ENCODE data around the gene BCR. TPM values are rescaled to one million over a fixed set of nuclear protein-coding genes. Genes with fewer than 3 reads are reported as not detected.
A peak's percentile ranks its signal among the peaks of the same experiment; 100 is the strongest.

BCR gene
- total RNA-seq, 1 donor = 28.6 TPM

GRCh38 chr22:23224846-23225245 lies 44.5 kb downstream of the BCR start:
- Histone ChIP-seq H2AFZ (ENCODE audit: low read length) (no peak overlapping the region), H4K20me1 (ENCODE audit: insufficient read depth, low read length) (peaks cover 50% of the 10 kb centered on the region), H3K4me2 (ENCODE audit: insufficient read depth, low read length) (no peak overlapping the region), H3K27me3 (ENCODE audit: insufficient read depth, low read length) (no peaks in the 10 kb centered on the region), H3K79me2 (ENCODE audit: insufficient read depth, low read length) (peaks cover 75% of the 10 kb centered on the region), H3K9me3 (ENCODE audit: low read depth, low read length) (peaks cover 7% of the 10 kb centered on the region), H3K4me3 (ENCODE audit: insufficient read depth, low read length) (no peak overlapping the region), H3K27ac (ENCODE audit: low read depth, low read length) (no peak overlapping the region), H3K36me3 (ENCODE audit: insufficient read depth, low read length) (no peaks in the 10 kb centered on the region), H3K4me1 (ENCODE audit: insufficient read depth, low read length) (peaks cover 38% of the 10 kb centered on the region)
- TF ChIP-seq CTCF (IDR thresholded peaks at IDR 0.05; ENCODE audit: extremely low read depth, low read depth, low read length) = no peak
- DNase-seq (ENCODE audit: insufficient read length, low spot score, missing footprints) = no peak

- peak overlapping the region; percentile 38 for H3K27ac ChIP-seq (ENCODE audit: low read depth, low read length)
- no peak for DNase-seq (ENCODE audit: insufficient read length, low spot score, missing footprints)
- peaks cover 33% of the 10 kb centered on the region for H3K4me1 ChIP-seq (ENCODE audit: insufficient read depth, low read length)
- no peak for TF ChIP-seq CTCF (IDR thresholded peaks at IDR 0.05; ENCODE audit: extremely low read depth, low read depth, low read length)
- H3K36me3 ChIP-seq (ENCODE audit: insufficient read depth, low read length) = no peaks in the 10 kb centered on the region
- peaks cover 7% of the 10 kb centered on the region for H3K9me3 ChIP-seq (ENCODE audit: low read depth, low read length)
- H4K20me1 ChIP-seq (ENCODE audit: insufficient read depth, low read length) = peaks cover 50% of the 10 kb centered on the region
- H2AFZ ChIP-seq (ENCODE audit: low read length) = no peak overlapping the region
- H3K79me2 ChIP-seq (ENCODE audit: insufficient read depth, low read length) = peaks cover 75% of the 10 kb centered on the region
- peak overlapping the region; percentile 47 for H3K4me2 ChIP-seq (ENCODE audit: insufficient read depth, low read length)
- no peaks in the 10 kb centered on the region for H3K27me3 ChIP-seq (ENCODE audit: insufficient read depth, low read length)
- no peak overlapping the region for H3K4me3 ChIP-seq (ENCODE audit: insufficient read depth, low read length)
These were observed 45.0 kb downstream of the BCR start for GRCh38 chr22:23225337-23225723.

GRCh38 chr22:23225724-23226496 lies 45.6 kb downstream of the BCR start:
- H4K20me1 ChIP-seq (ENCODE audit: insufficient read depth, low read length) = peaks cover 50% of the 10 kb centered on the region
- peak overlapping the region; percentile 47 for H3K4me2 ChIP-seq (ENCODE audit: insufficient read depth, low read length)
- H3K9me3 ChIP-seq (ENCODE audit: low read depth, low read length) = peaks cover 7% of the 10 kb centered on the region
- H3K79me2 ChIP-seq (ENCODE audit: insufficient read depth, low read length) = peaks cover 79% of the 10 kb centered on the region
- peak overlapping the region; percentile 38 for H3K27ac ChIP-seq (ENCODE audit: low read depth, low read length)
- no peak for TF ChIP-seq CTCF (IDR thresholded peaks at IDR 0.05; ENCODE audit: extremely low read depth, low read depth, low read length)
- no peak for DNase-seq (ENCODE audit: insufficient read length, low spot score, missing footprints)
- H2AFZ ChIP-seq (ENCODE audit: low read length) = no peak overlapping the region
- peaks cover 27% of the 10 kb centered on the region for H3K4me1 ChIP-seq (ENCODE audit: insufficient read depth, low read length)
- no peaks in the 10 kb centered on the region for H3K27me3 ChIP-seq (ENCODE audit: insufficient read depth, low read length)
- H3K4me3 ChIP-seq (ENCODE audit: insufficient read depth, low read length) = no peak overlapping the region
- no peaks in the 10 kb centered on the region for H3K36me3 ChIP-seq (ENCODE audit: insufficient read depth, low read length)

GRCh38 chr22:23226497-23226850 lies 46.2 kb downstream of the BCR start:
- no peak for TF ChIP-seq CTCF (IDR thresholded peaks at IDR 0.05; ENCODE audit: extremely low read depth, low read depth, low read length)
- Histone ChIP-seq H3K9me3 (ENCODE audit: low read depth, low read length) (peaks cover 7% of the 10 kb centered on the region), H3K27ac (ENCODE audit: low read depth, low read length) (peak overlapping the region; percentile 38), H3K4me3 (ENCODE audit: insufficient read depth, low read length) (no peak overlapping the region), H2AFZ (ENCODE audit: low read length) (no peak overlapping the region), H3K36me3 (ENCODE audit: insufficient read depth, low read length) (no peaks in the 10 kb centered on the region), H3K4me1 (ENCODE audit: insufficient read depth, low read length) (peaks cover 23% of the 10 kb centered on the region), H3K79me2 (ENCODE audit: insufficient read depth, low read length) (peaks cover 76% of the 10 kb centered on the region), H3K4me2 (ENCODE audit: insufficient read depth, low read length) (peak overlapping the region; percentile 47), H4K20me1 (ENCODE audit: insufficient read depth, low read length) (peaks cover 49% of the 10 kb centered on the region), H3K27me3 (ENCODE audit: insufficient read depth, low read length) (no peaks in the 10 kb centered on the region)
- DNase-seq (ENCODE audit: insufficient read length, low spot score, missing footprints) = no peak

Measured in osteoblast (primary cell).